Glutamatergic neuron (in vitro differentiated cells): ENCODE measurements around the gene RGL1. TPM values are rescaled to one million over a fixed set of nuclear protein-coding genes. Genes with fewer than 3 reads are reported as not detected.

Experiments used
- DNase-seq: peaks from one replicate; pipeline ENCODE4 v3.0.0; 2022
- H3K27ac Mint-ChIP-seq: one replicate; pipeline ENCODE4 v1.8.0; 2020; ENCODE audit warnings: mild to moderate bottlenecking, mixed read lengths, inconsistent platforms; ENCODE audit not compliant: unreplicated experiment
- H3K27me3 Mint-ChIP-seq: one replicate; pipeline ENCODE4 v1.8.0; 2020; ENCODE audit warnings: mild to moderate bottlenecking, moderate library complexity, mixed read lengths, inconsistent platforms; ENCODE audit not compliant: unreplicated experiment
- H3K36me3 Mint-ChIP-seq: one replicate; pipeline ENCODE4 v1.8.0; 2020; ENCODE audit warnings: mild to moderate bottlenecking, mixed read lengths, inconsistent platforms; ENCODE audit not compliant: unreplicated experiment
- H3K4me1 Mint-ChIP-seq: one replicate; pipeline ENCODE4 v1.8.0; 2020; ENCODE audit warnings: mild to moderate bottlenecking, low read depth, mixed read lengths, inconsistent platforms; ENCODE audit not compliant: unreplicated experiment
- H3K4me3 Mint-ChIP-seq: one replicate; pipeline ENCODE4 v1.8.0; 2020; ENCODE audit warnings: mild to moderate bottlenecking, mixed read lengths, inconsistent platforms; ENCODE audit not compliant: unreplicated experiment
- H3K9me3 Mint-ChIP-seq: one replicate; pipeline ENCODE4 v1.8.0; 2020; ENCODE audit warnings: mild to moderate bottlenecking, moderate library complexity, mixed read lengths, inconsistent platforms; ENCODE audit not compliant: unreplicated experiment
- total RNA-seq: library from RNA; stranded (reverse); fragmentation: NEBNext Ultra II Directional; extraction: Animal tissue kit (Norgen Biotek cat#: 25700); gene quantifications from one replicate; pipeline ENCODE4 v1.2.1, GENCODE V29; 2021; ENCODE audit not compliant: unreplicated experiment
- TF ChIP-seq, protein P1 (sequence below): fragments of 200-600 bp; sonication (generic); IDR thresholded peaks from one replicate; pipeline ENCODE4 v1.5.0; 2021; ENCODE audit not compliant: partially characterized antibody, unreplicated experiment

Gene RGL1
- total RNA-seq, 1 donor from 2014 or later, result 4.9 TPM

DNA sequence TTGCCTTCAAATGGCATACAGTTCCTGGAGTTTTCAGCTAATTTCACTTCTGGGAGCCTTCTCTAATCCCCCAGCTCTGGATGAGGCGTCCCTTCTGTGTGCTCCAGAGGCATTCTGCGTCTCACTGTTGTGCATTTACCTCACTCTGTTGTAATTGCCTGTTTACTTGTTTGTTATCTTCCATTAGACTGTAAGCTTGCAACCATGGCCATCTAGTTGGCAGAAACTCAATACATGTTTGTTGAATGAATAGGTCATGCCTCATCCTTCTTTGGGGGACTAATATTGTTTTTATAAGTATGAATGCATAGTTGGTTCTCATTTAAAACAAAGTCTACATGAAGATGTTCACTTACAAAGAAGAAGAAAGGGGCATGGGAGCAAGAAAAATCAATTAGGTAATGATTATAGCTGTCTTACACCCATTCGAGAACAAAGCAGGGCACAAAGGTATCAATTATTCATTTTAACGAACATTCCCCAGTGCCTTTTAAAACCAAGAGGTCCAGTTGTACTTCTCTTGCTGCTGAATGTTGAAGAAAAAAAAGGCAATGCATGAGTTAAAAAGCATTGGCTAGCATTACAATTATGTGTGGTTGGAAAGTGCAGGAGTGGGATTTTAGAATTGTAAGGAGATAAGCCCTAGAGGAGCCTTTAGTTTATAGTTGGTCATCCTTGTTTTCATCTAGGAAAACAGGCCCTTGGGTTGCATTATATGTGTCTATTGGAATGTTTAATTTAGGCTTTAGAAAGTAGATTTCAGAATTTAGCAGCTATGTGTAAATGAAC, 6.0 kb downstream of the RGL1 start:
- H3K27ac Mint-ChIP-seq, result no peak overlapping the region
- H3K27me3 Mint-ChIP-seq, result no peaks in the 10 kb centered on the region
- DNase-seq, result no peak
- H3K4me1 Mint-ChIP-seq, result peaks cover 13% of the 10 kb centered on the region
- H3K9me3 Mint-ChIP-seq, result no peaks in the 10 kb centered on the region
- no peaks in the 10 kb centered on the region for H3K36me3 Mint-ChIP-seq
- TF ChIP-seq, protein P1, sequence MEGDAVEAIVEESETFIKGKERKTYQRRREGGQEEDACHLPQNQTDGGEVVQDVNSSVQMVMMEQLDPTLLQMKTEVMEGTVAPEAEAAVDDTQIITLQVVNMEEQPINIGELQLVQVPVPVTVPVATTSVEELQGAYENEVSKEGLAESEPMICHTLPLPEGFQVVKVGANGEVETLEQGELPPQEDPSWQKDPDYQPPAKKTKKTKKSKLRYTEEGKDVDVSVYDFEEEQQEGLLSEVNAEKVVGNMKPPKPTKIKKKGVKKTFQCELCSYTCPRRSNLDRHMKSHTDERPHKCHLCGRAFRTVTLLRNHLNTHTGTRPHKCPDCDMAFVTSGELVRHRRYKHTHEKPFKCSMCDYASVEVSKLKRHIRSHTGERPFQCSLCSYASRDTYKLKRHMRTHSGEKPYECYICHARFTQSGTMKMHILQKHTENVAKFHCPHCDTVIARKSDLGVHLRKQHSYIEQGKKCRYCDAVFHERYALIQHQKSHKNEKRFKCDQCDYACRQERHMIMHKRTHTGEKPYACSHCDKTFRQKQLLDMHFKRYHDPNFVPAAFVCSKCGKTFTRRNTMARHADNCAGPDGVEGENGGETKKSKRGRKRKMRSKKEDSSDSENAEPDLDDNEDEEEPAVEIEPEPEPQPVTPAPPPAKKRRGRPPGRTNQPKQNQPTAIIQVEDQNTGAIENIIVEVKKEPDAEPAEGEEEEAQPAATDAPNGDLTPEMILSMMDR, result no peak
- no peak overlapping the region for H3K4me3 Mint-ChIP-seq

DNA sequence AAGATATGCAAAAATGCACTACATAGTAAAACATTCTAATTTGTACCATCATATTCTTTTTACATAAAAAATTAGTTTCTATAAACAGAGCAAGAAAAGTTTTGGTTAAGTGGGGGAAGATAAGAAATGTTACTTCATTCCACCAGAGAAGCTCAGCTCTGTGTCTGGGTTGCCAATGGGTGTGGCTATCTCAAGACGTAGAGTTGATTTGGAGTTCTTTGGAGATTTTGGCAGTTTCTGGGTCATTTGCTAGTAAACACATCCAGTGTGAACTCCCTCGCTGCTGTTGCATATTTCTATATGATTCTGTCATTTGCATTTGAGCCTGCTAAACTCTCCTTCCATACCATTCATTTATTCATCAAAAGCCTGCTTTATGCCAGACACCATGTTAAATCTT, 7.2 kb downstream of the RGL1 start:
- H3K4me1 Mint-ChIP-seq, result peaks cover 11% of the 10 kb centered on the region
- TF ChIP-seq, protein P1, result no peak
- no peaks in the 10 kb centered on the region for H3K36me3 Mint-ChIP-seq
- H3K4me3 Mint-ChIP-seq, result no peak overlapping the region
- DNase-seq, result no peak
- H3K27ac Mint-ChIP-seq, result no peak overlapping the region
- H3K9me3 Mint-ChIP-seq, result no peaks in the 10 kb centered on the region
- H3K27me3 Mint-ChIP-seq, result no peaks in the 10 kb centered on the region

DNA sequence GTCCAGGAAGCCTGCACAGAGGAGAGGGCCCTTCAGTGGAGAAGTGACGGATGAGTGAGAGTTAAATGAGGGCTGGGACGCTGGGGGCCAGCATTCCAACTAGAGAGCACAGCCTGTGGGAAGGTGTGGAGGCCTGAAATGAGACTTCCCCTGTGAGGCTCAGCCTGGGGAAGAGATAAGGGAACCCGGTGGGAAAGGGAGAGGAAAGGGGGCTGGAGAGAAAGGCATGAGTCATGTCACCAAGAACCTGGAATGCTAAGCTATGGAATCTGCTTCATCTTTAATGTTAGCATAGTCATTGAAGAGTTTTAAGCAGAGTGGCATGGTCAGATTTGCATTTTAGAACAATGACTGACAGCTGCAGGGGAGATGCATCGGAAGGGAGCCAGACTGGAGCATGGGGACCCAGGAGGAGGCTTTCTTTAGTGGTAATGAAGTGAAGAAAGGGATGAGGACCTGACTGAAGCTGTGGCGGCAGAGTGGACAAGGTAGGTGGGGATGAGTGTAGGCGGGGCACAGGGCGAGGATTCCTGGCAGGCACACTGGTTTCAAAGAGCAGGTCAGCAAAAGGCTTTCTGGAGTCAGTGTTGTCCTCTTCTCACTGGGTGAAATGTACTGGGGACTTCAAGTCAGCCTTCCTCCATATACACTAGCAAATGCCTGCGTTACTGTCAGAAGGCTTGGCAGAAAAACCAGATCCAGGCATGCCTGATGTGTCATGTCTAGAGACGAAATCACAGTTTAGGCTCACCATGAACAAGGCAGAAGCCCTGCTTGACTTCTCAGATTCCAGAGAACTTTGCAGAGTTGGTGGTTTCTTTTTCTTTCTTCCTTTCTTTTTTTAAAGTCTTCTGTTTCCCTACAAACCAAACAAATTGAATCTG, 8.0 kb downstream of the RGL1 start:
- TF ChIP-seq, protein P1, result no peak
- no peak for DNase-seq
- Mint-ChIP-seq H3K27ac (no peak overlapping the region), H3K9me3 (no peaks in the 10 kb centered on the region), H3K4me1 (peaks cover 11% of the 10 kb centered on the region), H3K36me3 (no peaks in the 10 kb centered on the region), H3K4me3 (no peak overlapping the region), H3K27me3 (no peaks in the 10 kb centered on the region)

DNA sequence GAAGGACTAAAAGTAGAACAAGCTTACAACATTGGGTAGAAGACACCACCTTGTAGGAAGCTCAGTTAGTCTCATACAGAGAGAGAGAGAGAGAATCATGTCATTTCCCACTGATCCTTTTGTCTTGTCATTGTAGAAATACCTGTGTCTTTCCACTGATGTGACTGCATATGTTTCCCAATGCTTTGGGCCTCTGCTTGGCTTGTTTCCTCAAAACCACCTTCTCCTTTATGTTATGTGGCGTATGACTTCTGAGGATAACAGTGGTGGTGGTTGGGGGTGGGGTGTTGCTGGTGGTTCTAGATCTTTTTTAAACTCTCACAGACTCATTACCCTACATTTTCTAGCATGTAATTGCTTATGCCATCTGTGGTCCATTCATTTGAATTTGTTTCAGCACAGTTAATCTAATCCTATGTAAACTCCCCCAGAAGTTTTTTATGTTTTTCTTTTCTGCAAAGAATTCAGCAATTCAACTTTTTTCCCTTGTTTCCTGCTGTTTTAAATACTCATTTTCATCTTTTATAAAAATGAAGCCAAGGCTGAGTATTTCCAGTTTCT, 9.3 kb downstream of the RGL1 start:
- TF ChIP-seq, protein P1, result no peak
- Mint-ChIP-seq H3K36me3 (no peaks in the 10 kb centered on the region), H3K4me3 (no peak overlapping the region), H3K4me1 (peaks cover 11% of the 10 kb centered on the region), H3K27me3 (no peaks in the 10 kb centered on the region), H3K27ac (no peak overlapping the region), H3K9me3 (no peaks in the 10 kb centered on the region)
- DNase-seq, result no peak
